ENCODE results near the gene RFNG.

DNA sequence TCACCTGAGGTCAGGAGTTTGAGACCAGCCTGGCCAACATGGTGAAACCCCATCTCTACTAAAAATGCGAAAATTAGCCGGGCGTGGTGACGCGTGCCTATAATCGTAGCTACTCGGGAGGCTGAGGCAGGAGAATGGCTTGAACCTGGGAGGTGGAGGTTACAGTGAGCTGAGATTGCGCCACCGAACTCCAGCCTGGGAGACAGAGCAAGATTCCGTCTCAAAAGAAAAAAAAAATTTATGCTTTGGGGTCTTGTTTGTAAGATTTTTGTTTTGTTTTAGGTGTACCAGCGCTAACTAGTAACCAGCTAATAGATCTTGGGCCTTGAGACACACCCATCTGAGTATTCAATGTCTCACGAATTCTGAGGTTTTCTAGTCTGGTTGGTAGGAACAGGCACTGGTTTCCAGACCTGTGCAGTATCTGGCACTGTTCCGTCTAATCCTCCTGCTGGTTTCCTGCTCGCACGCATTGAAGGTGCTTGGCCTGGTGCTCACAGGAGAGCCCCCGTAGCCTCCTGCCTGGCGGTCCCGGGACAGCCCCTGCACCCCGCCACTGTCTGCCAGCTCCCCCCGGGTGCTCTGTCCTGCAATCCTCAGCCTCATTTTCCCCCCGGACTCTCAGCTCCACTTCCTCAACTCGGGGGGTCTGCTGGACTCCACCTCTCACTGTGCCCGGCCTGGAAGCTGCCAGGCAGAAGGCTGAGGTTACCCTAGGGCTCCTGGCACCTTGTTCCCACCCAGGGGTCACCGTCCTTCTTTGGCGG is 24.6 kb upstream of the RFNG start:
- TF ChIP-seq, protein P1, sequence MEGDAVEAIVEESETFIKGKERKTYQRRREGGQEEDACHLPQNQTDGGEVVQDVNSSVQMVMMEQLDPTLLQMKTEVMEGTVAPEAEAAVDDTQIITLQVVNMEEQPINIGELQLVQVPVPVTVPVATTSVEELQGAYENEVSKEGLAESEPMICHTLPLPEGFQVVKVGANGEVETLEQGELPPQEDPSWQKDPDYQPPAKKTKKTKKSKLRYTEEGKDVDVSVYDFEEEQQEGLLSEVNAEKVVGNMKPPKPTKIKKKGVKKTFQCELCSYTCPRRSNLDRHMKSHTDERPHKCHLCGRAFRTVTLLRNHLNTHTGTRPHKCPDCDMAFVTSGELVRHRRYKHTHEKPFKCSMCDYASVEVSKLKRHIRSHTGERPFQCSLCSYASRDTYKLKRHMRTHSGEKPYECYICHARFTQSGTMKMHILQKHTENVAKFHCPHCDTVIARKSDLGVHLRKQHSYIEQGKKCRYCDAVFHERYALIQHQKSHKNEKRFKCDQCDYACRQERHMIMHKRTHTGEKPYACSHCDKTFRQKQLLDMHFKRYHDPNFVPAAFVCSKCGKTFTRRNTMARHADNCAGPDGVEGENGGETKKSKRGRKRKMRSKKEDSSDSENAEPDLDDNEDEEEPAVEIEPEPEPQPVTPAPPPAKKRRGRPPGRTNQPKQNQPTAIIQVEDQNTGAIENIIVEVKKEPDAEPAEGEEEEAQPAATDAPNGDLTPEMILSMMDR (IDR thresholded peaks at IDR 0.05; ENCODE audit: low read depth, low read length) = no peak
- no peak for TF ChIP-seq MAX (IDR thresholded peaks at IDR 0.05; ENCODE audit: low read depth, low read length)

Measured in NB4 (cell line).